ENCODE data around the gene DTX3.
"Not testable (repeated sequence)": the region's sequence is repeated elsewhere in the genome, so short reads cannot be mapped to it uniquely, and the experiment has no call there.

The DTX3 gene

DNA sequence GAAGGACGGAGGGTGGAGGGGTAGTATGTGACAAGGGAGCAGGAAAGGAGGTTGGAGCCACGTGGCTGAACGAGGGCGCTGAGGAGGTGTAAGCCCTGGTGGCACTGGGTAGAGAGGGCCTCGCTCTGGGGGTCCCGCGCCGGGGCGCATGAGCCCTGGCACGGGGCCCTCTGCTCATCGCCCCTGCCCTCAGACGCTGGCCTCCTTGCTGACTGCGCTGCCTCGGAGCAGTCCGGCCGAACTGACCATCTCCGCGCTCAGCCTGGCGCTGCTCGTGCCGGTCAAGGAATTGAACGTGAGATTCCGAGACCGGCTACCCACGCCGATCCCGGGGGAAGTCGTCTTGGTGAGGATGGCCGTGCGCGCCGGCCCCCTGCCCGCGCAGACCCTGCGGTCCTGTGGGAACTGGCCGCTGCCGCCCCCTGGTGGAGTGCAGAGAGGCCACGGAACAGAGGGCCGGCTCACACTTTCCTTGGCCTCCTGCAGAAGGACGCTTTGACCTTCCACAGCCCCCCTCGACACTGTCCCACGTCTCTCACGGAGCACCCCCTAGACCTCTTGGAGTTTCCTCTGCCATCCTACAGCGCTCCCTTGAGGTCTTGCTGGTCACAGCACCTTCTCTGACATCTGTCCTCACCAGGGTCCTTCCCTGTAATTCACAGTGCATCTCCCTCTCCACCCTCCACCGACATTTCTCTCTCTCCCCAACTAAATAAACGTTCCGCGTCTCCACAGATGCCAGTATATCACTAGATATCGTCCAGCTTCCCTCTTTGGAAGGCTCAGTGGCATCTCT is 17.1 kb downstream of the DTX3 start:
- DNase-seq: no peak

DNA sequence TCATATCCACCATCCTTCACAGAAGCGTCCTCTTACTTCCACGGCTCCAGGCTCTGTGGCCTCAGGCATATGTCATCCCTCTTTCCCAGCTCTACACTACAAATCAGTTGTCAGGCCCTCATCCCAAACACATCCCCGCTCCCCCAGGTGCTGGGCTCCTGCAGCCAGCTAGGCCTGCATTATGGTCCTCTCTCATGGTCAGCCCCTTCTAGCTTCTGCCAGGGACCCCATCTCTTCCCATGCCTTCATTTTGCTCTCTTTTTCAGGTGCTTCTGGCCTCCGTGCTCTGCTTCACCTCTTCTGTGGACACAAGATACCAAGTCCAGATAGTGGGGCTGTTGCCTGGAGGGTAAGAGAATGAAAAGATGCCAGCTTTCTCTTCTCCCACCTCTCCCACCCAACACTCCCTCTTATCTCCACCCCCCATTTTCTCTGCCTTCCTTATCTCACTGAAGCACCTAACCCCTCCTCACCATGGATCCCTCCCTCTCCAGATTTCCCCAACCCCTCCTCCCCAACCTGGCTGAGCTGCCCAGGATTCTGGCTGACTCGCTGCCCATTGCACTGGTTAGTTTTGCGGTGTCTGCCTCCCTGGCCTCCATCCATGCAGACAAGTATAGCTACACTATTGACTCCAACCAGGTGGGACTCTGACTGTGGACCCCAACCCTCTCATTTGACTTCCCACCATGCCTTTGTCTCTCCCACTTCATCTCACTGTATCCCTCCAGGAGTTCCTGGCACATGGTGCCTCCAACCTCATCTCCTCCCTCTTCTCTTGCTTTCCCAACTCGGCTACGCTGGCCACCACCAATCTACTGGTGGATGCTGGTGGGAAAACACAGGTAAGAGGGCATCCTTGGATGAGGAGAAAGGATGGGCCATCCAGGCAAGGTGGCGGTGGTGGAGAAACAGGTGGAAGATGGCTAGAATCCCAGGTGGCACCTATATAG is 17.9 kb downstream of the DTX3 start:
- no peak for DNase-seq

DNA sequence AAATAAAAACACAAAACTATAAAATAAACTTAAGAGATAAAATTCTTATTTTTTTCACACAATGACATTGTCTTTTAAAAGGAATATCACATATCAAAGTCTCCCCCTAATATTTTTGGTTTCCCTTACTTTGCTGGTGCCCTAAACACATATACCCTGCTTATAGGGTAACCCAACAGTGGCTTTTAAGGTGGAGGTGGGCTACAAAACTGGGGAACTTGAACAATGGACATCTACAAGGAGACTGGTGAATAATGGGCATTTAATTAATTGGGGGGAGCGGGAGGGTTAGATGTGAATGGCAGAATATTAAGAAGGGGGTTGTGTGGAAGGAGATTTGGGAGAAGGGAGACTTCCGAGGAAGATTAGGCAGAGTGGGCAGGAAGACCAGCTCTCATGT is 18.8 kb downstream of the DTX3 start:
- no peak for DNase-seq

DNA sequence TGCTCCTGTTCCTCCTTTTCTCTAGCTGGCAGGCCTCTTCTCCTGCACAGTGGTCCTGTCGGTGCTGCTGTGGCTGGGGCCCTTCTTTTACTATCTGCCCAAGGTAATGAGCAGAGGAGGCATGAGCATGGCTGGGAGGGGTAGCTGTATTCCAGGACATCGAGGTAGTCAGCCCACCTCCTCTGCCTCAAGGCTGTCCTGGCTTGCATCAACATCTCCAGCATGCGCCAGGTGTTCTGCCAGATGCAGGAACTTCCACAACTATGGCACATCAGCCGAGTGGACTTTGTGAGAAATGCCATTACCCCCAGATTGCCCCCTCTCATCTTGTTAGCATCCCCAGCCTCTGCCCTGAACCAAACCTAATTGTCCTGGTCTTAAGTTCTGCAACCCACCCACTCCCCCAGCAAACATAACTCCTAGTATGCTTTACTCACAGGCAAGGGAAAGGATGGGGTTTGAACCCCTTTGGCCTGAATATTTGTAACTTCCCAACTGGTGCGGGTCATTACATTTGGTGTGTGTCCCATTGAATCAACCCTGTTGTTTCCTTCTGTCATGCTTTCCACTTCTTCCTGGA is 19.3 kb downstream of the DTX3 start:
- no peak for DNase-seq

DNA sequence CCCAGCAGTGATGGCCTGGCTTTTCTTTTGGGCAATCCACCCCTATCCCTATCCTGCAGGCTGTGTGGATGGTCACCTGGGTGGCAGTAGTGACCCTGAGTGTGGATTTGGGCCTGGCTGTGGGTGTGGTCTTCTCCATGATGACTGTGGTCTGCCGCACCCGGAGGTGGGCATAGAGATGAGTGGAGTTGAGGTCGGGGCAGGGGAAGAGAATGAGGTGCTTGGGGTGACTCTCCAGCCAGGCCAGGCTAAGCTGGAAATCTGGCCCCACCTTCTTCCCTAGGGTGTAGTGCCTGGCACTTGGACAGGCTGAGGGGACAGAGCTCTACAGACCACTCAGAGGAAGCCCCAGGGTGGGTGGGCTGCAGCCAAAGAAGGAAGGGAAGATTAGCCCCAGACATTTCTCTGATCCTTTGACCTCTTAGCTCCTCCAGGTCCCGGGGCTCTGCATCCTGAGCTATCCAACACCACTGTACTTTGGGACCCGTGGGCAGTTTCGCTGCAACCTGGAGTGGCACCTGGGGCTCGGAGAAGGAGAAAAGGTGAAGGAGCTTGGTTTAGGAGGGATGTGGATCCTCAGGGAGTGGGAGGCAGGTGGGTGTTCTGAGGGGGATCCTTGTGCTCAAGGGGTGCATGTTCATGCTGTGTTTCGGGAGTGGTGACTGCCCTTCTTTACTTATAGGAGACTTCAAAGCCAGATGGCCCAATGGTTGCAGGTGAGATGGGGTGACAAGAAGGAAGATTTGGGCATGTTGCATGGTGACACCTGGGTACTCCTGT is 20.0 kb downstream of the DTX3 start:
- DNase-seq: no peak

DNA sequence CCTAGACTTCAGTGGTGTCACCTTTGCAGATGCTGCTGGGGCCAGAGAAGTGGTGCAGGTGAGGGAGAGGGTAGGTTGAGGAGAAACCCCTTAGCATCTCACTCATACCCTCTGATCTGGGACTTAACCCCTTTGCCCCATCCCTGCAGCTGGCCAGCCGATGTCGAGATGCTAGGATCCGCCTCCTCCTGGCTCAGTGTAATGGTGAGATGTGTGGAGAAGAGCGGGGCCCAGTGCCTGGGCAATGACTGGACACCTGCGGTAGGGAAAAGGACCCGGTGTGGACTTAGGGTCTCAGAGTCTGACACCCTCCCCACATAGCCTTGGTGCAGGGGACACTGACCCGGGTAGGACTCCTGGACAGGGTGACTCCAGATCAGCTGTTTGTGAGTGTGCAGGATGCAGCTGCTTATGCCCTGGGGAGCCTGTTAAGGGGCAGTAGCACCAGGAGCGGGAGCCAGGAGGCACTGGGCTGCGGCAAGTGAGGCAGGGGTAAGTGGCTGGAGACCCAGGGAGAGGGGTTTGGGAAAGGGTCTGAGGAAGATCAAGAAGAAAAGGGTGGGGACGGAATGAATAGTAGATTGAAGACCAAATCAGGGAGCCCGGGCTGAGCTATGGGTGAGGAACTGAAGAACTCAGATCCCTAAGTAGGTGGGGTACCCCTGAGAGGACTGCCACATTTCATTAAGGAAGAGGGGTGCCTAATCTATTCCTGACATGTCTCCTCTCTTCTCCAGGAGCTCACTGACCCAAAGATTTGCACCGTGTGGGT is 20.8 kb downstream of the DTX3 start:
- no peak for DNase-seq

DNA sequence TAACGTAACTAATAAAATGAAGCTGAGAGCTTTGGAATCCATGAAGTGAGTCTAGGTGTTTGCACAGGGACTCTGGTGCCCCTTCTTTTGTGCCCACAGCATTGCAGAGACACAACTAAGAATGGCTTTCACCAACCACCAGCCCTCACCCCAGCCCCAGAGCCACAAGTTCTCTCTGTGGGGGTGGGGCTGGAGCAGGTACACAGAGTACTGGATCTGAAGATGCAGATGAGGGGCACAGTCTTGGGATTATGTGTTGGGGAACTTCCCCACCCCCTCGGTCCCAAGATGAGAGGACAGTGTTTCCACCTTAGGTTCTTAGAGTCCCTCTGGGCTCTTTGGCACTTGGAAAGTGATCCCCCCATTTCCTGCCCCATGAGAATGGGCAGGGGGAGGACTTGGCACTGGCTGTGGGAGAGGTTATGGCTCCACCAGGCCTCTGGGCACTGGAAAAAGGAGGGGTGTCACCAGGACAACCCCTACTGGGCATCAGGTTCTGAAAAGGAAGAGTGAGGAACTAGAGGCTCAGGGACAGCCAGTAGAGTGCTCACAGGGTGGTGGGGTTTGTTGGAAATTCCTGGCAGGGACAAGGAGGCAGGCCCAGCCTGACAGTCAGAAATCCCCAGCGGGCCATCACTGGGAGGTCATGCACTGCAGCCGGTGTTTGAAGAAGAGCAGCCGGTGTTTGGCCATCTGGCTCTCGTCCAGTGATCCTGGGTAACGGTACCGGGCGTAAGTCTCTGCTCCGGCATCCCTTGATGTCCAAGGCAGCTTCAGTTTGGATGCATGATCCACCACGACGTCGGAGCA is 21.7 kb downstream of the DTX3 start:
- DNase-seq: no peak

GRCh38 chr12:57626921-57627445 is 22.4 kb downstream of the DTX3 start:
- no peak for DNase-seq

DNA sequence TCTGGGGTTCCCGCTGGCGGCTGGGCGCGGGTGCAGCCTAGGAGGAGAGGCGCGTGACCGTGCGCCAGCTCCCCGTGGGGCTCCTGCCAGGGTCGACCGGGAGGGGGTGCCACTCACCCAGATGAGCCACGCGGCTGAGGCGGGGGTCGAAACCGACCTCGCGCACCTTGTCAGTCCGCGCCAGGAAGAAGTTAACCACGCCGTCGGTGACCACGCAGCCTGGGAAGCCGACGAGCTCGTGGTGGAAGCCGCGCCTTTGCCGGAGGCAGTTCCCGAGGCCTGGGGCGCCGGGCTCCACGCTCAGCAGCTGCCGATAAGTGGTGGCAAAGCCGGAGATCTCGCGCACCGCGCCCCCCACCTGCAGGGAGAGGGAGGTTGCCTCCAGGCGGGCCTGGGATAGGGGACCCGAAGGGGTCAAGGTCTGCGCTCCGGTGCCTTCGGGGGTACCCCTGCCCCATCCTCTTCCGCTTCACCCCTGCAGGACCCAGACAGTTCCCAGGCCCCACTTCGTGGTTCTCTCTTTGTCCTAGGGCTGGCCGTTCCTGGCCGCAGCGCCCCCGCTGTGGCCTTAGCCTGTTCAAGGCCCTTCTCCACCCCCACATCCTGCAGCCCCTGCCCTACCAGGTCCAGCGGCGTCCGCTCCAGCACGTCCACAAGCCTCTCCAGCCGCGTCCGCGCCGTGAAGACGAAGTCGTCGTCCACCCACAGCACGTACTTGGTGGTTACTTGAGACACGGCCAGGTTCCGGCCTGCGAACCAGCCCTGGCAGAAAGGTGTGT is 23.1 kb downstream of the DTX3 start:
- no peak for DNase-seq

DNA sequence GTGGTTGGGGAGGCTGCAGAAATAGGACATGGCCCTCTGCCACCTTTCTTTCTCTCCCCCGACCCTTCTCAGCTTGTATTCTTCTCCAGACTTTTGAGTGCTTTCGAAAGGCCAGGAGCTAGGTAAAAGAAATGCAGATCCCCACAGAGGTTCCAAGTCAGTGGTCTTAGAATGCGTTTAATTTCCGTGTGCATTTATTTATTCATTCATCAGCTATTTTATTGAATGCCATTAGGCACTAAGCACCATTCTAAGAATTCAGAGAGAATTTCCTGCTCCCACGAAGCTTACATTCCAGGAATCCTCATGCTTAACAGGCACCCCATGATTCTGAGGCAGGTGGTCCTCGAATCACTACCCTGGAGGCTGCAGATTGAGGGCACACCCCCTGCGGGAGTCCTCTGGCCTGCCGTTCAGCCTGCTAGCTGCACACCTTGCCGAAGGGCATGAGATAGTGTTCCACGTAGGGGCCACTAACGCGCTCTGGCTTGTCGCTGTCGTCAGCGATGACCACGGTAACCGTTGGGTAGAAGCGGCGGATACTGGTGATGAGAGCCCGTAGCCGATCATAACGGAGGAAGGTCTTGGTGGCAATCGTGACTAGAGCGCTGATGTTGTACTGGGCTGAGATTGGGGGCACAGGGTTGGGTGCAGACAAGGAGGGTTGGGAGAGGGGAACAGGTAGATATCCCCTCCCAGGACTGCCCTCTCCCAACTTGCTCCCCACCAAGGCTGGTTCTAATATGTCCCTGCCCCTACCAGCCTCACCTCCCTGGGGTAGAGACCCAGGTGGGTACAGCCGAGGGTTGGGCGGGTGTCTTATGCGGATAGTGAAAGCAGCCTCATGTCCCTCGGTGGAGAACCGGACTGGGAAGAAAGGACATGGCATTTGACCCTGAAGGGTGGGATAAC is 23.9 kb downstream of the DTX3 start:
- no peak for DNase-seq

GRCh38 chr12:57629897-57630471 is 25.4 kb downstream of the DTX3 start:
- DNase-seq: no peak

- no peak for DNase-seq
These were observed 26.3 kb downstream of the DTX3 start for GRCh38 chr12:57630891-57631433.

DNA sequence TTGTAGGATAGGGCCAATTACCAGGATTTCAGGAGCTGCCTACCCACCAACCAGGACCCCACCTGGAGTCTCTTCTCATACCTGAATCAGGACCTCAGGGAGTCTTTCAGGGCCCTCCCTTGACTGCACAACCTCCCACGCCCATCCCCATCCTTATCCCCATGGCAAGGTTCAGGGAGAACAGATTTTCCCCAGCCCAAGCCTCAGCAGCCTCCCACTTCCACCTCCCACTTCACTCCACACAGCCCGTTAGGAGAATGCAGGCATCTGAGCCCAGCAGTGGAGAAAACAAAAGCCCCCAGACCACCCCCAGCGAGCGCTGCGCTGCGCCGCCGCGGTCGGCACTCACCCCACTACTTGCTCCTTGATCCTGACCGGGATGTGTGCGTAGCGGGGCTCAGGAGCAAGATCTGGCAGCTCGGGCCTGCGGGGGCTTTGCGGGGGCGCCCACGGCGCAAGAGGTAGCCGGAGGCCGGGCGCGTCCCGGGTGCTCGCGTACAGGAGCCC is 27.0 kb downstream of the DTX3 start:
- DNase-seq: no peak

DNA sequence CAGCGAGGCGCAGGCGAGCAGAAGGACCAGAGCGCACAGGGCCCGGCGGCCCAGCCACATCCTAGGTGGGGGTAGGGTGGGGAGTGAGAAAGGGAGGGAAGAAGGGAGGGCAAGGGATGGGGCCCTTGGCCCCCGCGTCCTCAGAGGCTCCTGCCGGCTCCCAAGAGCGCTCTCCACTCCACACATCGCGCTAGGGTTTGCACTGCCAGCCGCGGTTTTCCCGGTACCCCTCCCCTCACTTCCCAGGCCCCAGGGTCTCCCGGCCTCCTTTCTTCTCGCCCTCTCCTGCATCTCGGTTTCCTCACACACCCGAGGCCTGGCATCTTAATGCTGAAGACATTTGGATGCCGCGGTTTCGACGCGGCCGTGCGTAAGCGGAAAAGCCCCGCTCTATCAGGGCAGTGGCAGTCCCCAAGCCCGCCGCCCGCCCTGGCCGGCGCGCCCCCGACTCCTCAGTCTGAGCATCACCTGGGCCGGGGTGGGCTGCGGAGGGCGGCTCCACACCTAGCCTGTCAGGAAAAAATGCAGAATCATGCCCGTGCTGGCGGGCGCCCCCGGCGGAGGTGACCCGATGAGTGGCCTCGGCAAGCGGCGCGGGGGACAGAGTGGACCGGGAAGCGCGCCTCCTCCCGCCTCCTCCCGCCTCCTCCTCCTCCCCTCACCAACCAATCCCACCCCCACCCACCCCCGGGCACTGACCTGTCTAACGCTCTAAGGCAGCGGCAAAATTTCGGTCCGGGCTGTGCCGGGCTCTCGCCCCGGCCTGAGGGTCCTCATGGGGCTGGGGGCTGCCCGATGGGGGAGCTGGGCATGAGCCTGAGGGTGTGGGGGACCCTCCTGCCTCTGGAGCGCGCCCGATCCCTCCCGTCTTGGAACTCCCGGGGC is 27.7 kb downstream of the DTX3 start:
- no peak for DNase-seq

DNA sequence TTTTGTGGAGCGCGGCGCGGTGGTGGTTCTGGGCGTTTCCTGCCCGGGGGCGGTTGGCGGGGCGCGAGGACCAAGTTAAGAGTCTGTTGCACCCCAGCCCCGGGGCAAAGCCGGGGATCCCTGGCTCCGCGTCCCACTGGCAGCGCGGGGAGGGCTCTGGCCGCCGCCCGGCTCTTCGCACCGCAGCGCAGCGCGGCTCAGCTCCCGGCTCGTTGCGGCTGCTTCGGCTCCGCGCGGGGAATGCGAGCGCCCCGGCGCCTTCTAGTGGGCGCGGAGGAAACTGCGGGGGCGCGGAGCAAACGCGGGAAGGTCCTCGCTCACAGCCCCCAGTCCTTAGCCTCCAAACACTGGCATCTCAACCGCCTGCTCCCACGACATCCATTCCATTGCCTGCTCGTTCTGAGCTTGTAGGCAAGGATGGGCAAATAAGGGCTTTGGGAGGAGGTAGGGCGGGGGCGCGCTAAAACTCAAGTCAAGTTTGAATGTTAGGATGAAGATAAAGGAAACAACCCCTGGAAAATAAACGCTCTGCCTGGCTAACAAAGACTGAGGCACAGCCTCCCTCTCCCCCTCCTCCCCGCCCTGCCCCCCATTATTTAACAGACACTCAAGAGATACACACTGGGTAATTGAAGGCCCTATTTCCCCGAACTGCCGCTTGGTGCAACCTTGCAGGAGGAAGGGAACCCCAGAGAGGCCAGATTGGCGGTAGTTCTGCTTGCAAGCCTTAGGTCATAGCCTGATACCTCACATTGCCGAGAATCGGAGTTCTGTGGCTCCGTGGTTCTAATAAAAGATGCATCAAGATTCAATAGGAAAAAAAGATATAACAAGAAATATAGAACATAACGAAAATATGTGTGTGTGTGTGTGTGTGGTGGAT is 28.6 kb downstream of the DTX3 start, which contains the start of gene B4GALNT1:
Gene B4GALNT1, minus strand, starts transcription at position 244 of the 883 bp plus-strand sequence. CDS start 1,069 bp downstream, outside the sequence.
- DNase-seq: peak; percentile 10

- DNase-seq: not testable (repeated sequence)
These were observed 32.1 kb downstream of the DTX3 start for GRCh38 chr12:57636731-57637130.
